ENCODE results near the gene MCC. TPM values are rescaled to one million over a fixed set of nuclear protein-coding genes. Genes with fewer than 3 reads are reported as not detected.

The MCC gene
- total RNA-seq, 6 donors from 2014 or later, result 12.1 to 67.1 (median 21.3) TPM

GRCh38 chr5:113264046-113264445 lies 224.2 kb downstream of the MCC start:
- H3K27ac ChIP-seq, result no peak overlapping the region
- H3K36me3 ChIP-seq, result no peaks in the 10 kb centered on the region
- no peak for DNase-seq
- WGBS, 2 donors, result 67 to 68% methylated on average over 6 of the region's 6 CpGs
- H3K4me1 ChIP-seq, result no peaks in the 10 kb centered on the region
- H3K4me3 ChIP-seq, result no peak overlapping the region
- H3K9me3 ChIP-seq, result no peaks in the 10 kb centered on the region
- no peak for TF ChIP-seq POLR2AphosphoS5 (IDR thresholded peaks at IDR 0.05)
- ATAC-seq (ENCODE audit: low FRiP score in 2 of 2), result no peak
- no peaks in the 10 kb centered on the region for H3K27me3 ChIP-seq

GRCh38 chr5:113263545-113263944 lies 224.7 kb downstream of the MCC start:
- no peak for DNase-seq
- no peak for TF ChIP-seq POLR2AphosphoS5 (IDR thresholded peaks at IDR 0.05)
- no peak for TF ChIP-seq EP300 (IDR thresholded peaks at IDR 0.05)
- TF ChIP-seq, protein P1, sequence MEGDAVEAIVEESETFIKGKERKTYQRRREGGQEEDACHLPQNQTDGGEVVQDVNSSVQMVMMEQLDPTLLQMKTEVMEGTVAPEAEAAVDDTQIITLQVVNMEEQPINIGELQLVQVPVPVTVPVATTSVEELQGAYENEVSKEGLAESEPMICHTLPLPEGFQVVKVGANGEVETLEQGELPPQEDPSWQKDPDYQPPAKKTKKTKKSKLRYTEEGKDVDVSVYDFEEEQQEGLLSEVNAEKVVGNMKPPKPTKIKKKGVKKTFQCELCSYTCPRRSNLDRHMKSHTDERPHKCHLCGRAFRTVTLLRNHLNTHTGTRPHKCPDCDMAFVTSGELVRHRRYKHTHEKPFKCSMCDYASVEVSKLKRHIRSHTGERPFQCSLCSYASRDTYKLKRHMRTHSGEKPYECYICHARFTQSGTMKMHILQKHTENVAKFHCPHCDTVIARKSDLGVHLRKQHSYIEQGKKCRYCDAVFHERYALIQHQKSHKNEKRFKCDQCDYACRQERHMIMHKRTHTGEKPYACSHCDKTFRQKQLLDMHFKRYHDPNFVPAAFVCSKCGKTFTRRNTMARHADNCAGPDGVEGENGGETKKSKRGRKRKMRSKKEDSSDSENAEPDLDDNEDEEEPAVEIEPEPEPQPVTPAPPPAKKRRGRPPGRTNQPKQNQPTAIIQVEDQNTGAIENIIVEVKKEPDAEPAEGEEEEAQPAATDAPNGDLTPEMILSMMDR (IDR thresholded peaks at IDR 0.05), result no peak
- TF ChIP-seq POLR2A (IDR thresholded peaks at IDR 0.05), result no peak
- WGBS, 2 donors, result 69 to 76% methylated on average over 3 of the region's 3 CpGs

GRCh38 chr5:113262674-113263073 lies 225.6 kb downstream of the MCC start:
- H3K36me3 ChIP-seq, result no peaks in the 10 kb centered on the region
- WGBS, 2 donors, result 89 to 95% methylated on average over 3 of the region's 3 CpGs
- H3K27ac ChIP-seq, result no peak overlapping the region
- no peaks in the 10 kb centered on the region for H3K27me3 ChIP-seq
- H3K4me3 ChIP-seq, result no peak overlapping the region
- no peaks in the 10 kb centered on the region for H3K4me1 ChIP-seq
- no peak for ATAC-seq (ENCODE audit: low FRiP score in 2 of 2)
- no peak for TF ChIP-seq EP300 (IDR thresholded peaks at IDR 0.05)
- TF ChIP-seq POLR2A (IDR thresholded peaks at IDR 0.05), result no peak
- TF ChIP-seq, protein P1 (IDR thresholded peaks at IDR 0.05), result no peak
- DNase-seq, result no peak
- H3K9me3 ChIP-seq, result no peaks in the 10 kb centered on the region

More at GRCh38 chr5:113263545-113263944, 224.7 kb downstream of the MCC start:
- ATAC-seq (ENCODE audit: low FRiP score in 2 of 2), result no peak
- H3K4me3 ChIP-seq, result no peak overlapping the region
- H3K4me1 ChIP-seq, result no peaks in the 10 kb centered on the region
- H3K27me3 ChIP-seq, result no peaks in the 10 kb centered on the region
- no peaks in the 10 kb centered on the region for H3K36me3 ChIP-seq
- H3K9me3 ChIP-seq, result no peaks in the 10 kb centered on the region
- no peak overlapping the region for H3K27ac ChIP-seq

DNA sequence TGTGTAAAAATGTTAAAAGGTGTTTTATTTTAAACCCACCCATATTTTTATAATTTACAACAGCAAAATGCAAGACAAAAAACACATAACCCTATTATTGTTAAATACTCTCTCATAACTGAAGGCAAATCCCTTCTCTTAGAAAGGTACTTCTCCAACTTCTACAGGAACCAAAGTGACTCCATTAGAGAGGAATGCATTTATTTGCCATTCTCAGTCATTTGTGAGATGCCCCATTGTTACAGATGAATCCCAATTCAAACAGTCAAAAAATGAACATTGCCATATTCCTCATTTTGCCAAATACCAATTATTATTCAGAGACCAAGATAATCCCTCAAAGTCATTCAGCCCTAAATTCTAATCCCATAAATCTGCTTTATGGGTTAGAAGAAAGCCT lies 229.2 kb downstream of the MCC start:
- no peak for ATAC-seq (ENCODE audit: low FRiP score in 2 of 2)
- DNase-seq, result no peak
- no peak overlapping the region for H3K27ac ChIP-seq
- no peak for TF ChIP-seq EP300 (IDR thresholded peaks at IDR 0.05)
- TF ChIP-seq POLR2A (IDR thresholded peaks at IDR 0.05), result no peak
- TF ChIP-seq POLR2AphosphoS5 (IDR thresholded peaks at IDR 0.05), result no peak
- TF ChIP-seq, protein P1 (IDR thresholded peaks at IDR 0.05), result no peak
- H3K4me1 ChIP-seq, result peaks cover 8 to 20% (median 9%) of the 10 kb centered on the region in 4 donors
- H3K9me3 ChIP-seq, result no peaks in the 10 kb centered on the region
- H3K36me3 ChIP-seq, result no peaks in the 10 kb centered on the region
- no peaks in the 10 kb centered on the region for H3K27me3 ChIP-seq
- H3K4me3 ChIP-seq, result no peak overlapping the region

GRCh38 chr5:113257545-113257944 lies 230.7 kb downstream of the MCC start:
- H3K27me3 ChIP-seq, result no peaks in the 10 kb centered on the region
- TF ChIP-seq POLR2A (IDR thresholded peaks at IDR 0.05), result no peak
- DNase-seq (no peak), ATAC-seq (ENCODE audit: low FRiP score in 2 of 2) (no peak)
- no peak overlapping the region for H3K27ac ChIP-seq
- no peak overlapping the region for H3K4me3 ChIP-seq
- no peaks in the 10 kb centered on the region for H3K9me3 ChIP-seq
- H3K36me3 ChIP-seq, result no peaks in the 10 kb centered on the region
- 84 to 86% methylated on average over 7 of the region's 7 CpGs for whole genome bisulfite sequencing, 2 donors
- peaks cover 8 to 20% (median 9%) of the 10 kb centered on the region in 4 donors for H3K4me1 ChIP-seq

- H3K27ac ChIP-seq, result no peak overlapping the region
- H3K4me3 ChIP-seq, result no peak overlapping the region
- 81 to 82% methylated on average over 4 of the region's 4 CpGs for WGBS, 2 donors
- H3K36me3 ChIP-seq, result no peaks in the 10 kb centered on the region
- H3K9me3 ChIP-seq, result no peaks in the 10 kb centered on the region
- TF ChIP-seq EP300 (IDR thresholded peaks at IDR 0.05), result no peak
- TF ChIP-seq POLR2A (IDR thresholded peaks at IDR 0.05), result no peak
- no peak for ATAC-seq (ENCODE audit: low FRiP score in 2 of 2)
- no peaks in the 10 kb centered on the region for H3K27me3 ChIP-seq
- no peak for DNase-seq
- peaks cover 11 to 20% (median 11%) of the 10 kb centered on the region in 4 donors for H3K4me1 ChIP-seq
Observed at GRCh38 chr5:113256671-113257452, 231.4 kb downstream of the MCC start.

Data from upper lobe of left lung (tissue), 6 donors.